Measurements from ENCODE around the gene ZYG11A.
"Not testable (repeated sequence)": the region's sequence is repeated elsewhere in the genome, so short reads cannot be mapped to it uniquely, and the experiment has no call there.

The ZYG11A gene

DNA sequence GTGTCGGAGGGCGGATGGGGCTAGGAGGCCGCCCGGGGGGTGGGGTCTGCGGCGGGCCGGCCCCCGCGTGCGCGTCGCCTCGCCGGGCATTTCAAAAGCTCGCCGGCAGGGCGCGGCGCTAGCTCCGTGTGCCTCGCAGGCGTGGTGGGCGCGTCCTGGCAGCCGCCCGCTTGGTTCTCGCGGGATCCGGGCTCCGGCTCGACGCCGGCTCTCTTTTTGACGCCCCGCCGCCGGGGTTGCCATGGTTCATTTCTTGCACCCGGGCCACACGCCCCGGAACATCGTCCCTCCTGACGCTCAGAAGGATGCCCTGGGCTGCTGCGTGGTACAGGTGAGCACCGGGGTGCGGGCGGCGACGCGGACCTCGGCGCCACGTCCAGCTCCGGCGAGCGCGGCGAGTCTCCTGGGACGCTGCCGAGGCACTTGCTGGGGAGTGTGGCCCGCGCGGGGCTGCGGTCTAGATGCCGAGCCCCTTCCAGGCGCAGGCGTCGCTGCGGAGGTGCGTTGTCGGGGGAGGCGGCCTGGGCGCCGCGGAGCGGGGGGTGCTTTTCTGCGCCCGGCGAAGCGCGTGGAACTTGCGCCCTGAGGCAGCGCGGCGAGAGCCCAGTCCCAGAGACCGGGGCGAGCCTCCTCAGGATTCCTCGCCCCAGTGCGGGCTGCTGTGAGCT, at the start of gene ZYG11A:
TSS of gene ZYG11A (plus strand) at position 118 of the 668 bp plus-strand sequence. CDS start at position 242, 124 bp downstream.
- DNase-seq, result peak; percentile 84

DNA sequence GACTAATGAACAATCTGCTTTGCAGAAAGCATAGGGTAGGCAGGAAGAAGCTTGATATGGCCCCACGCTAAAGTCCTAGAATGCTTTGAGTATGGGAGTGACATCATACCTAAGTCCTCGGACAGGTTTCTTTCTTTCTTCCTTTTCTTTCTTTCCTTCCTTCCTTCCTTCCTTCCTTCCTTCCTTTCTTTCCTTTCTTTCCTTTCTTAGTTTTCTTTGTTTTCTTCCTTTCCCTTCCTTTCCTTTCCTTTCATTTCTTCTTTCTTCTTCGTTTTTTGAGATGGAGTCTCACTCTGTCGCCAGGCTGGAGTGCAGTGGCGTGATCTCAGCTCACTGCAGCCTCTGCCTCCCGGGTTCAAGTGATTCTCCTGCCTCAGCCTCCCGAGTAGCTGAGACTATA, 48.8 kb upstream of the ZYG11A start:
- not testable (repeated sequence) for DNase-seq

DNA sequence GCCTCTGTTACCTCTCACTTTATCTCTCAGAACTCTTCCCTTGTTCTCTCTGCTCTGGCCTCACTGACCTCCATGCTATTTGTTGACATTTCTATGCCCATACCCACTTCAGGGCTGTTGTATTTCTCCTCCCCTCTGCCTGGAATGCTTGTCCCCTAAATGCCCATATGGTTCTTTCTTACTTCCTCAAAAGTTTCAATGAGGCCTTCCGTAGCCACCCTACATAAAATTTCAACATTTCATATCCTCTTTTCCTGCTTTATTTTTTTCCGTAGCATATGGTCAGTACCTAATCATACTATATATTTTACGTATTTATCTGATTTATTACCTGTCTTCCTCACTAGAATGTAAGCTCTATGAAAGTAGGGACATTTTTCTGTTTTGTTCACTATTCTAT, 47.1 kb upstream of the ZYG11A start:
- no peak for DNase-seq

DNA sequence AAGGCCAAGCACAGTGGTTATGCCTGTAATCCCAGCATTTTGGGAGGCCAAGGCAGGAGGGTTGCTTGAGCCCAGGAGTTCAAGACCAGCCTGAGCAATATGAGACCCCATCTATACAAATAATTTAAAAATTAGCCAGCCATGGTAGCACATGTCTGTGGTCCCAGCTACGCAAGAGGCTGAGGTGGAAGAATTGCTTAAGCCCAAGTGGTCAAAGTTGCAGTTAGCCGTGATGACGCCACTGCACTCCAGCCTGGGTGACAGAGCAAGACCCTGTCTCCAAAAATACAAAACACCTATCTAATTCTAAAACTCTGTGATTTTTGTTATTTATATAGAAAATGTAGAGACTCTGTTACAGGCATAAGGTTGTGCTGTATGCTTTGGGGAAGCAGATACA, 44.2 kb upstream of the ZYG11A start:
- no peak for DNase-seq

DNA sequence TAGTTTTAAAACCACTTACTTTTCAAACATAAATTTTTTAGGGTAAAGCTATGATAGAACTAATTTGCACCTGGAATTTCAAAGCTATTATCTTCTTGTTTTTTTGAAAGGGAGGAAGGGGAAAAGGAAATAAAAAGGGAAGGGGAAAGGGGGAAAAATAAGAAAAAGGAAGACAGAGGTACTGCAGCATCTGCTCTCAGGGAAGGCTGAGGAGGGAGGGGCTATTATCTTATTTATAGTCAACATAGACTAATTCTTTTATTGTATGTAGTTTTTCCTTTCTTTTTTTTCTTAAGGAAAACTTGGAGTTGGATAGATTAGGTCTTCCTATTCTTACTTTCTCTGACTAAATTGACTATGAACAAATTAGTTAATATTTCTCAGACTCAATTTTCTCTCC, 41.5 kb upstream of the ZYG11A start:
- no peak for DNase-seq

DNA sequence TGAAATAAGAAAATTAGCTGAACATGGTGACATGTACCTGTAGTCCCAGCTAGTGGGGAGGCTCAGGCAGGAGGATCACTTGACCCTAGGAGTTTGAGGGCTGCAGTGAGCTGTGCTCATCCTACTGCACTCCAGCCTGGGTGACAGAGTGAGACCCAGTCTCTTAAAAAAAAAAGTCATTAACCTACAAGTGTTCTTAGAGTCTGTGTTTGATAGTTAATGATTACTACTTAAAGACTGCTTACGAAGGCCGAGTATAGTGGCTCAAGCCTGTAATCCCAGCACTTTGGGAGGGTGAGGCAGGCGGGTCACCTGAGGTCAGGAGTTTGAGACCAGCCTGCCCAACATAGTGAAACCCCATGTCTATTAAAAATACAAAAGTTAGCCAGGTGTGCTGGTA, 38.5 kb upstream of the ZYG11A start:
- not testable (repeated sequence) for DNase-seq

DNA sequence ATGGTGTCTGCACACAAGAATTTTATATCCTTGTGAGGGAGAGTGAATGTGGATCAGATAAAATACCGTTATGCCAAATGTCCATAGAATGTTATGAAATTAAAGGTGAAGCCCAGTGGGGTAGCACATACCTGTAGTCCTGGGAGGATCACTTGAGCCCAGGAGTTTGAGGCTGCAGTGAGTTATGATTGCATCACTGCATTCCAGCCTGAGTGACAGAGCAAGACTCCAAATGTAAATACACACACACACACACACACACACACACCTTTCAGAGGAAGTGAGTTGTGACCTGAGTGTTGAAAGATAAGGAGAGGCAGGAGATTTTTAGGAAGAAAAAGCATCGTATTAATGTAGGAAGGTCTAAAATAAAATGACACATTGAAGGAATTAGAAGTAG, 28.1 kb upstream of the ZYG11A start:
- no peak for DNase-seq

DNA sequence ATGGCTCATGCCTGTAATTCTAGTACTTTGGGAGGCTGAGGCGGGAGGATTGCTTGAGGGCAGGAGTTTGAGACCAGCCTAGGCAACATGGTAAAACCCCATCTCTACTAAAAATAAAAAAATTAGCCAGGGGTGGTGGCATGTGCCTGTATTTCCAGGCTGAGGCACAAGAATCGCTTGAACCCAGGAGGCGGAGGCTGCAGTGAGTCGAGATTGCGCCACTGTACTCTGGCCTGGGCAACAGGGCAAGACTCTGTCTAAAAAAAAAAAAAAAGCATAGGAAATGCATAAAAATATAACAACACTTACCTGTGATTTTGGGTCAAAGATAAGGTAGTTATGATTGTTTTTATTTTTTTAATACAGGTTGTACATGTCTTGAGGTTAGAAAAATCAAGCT, 21.7 kb upstream of the ZYG11A start:
- not testable (repeated sequence) for DNase-seq

DNA sequence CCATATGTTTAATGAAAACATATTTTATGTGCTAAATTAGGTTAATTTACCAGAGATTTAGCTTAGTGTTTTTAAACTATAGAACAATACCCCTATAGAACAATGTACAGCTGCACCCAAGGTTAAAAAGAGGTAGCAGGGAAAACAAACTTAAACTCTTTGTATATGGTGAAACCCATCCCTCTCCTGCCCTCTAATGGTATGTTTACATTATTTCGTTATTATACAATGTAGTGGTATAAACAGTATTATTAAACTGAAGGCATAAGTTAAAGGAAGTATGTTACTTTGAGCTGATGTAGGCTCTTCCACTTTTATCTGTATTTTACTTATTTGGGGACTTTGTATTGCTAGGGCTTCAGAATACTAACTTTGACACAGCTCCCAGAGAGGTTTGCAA, 16.7 kb upstream of the ZYG11A start:
- no peak for DNase-seq

DNA sequence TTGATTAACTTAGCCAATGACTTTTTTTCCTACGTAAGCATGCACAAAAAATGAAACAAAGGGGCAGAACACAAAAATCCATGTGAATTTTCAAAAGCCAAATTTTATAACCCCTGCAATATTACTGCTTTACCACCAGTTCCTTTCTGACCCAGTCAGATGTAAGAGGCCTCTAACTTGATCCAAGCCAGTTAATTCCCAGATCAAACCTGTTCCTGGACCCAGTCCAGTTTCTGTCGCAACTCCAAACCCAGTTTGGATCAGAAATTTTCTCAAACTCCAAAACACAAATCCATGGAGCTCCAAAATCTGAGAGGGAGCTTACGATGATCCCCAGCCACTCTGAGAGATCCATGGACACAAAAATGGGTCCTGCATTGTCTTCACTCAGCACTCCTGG, 7.8 kb upstream of the ZYG11A start:
- no peak for DNase-seq

DNA sequence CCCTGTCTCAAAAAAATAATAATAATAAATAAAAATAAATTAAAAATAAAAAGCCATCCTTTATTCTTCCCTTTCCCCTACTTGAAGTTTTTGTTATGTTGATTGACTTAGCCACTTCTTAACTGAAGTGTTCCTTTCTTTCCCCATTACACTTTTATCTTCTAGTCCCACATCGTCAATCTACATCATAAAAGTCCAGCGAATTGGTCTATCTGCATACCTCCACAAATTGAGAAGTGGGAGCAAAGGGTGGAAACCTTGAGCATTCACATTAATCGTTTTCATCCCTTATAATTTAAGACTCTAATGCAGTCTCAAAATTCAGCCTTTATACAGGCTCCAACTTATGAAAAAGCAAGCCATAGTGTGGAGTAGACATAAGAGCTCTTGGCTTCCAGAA, 6.5 kb upstream of the ZYG11A start:
- no peak for DNase-seq

DNA sequence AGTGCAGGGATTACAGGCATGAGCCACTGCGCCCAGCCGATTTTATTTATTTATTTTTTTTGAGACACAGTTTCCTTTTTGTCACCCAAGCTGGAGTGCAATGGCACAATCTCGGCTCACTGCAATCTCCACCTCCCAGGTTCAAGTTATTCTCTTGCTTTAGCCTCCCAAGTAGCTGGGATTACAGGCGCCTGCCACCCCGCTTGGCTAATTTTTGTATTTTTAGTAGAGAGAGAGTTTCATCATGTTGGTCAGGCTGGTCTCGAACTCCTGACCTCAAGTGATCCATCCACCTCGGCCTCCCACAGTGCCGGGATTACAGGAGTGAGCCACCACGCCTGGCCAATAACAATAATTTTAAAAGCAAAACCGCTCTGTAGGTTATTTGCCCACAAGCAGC, 3.4 kb upstream of the ZYG11A start:
- not testable (repeated sequence) for DNase-seq

DNA sequence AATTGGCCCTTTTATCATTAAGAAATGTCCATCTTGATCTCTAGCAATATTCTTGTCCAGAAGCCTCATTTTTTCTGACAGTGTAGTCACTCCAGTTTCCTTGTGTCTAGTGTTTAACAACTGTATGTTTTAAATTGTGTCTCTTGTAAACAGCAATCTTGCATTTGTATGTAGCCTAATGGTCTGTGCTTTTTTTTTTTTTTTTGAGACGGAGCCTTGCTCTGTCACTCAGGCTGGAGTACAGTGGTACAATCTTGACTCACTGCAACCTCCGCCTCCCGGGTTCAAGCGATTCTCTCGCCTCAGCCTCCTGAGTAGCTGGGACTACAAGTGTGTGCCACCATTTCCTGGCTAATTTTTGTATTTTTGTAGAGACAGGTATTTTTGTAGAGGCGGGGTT, 2.6 kb downstream of the ZYG11A start:
- DNase-seq, result not testable (repeated sequence)

DNA sequence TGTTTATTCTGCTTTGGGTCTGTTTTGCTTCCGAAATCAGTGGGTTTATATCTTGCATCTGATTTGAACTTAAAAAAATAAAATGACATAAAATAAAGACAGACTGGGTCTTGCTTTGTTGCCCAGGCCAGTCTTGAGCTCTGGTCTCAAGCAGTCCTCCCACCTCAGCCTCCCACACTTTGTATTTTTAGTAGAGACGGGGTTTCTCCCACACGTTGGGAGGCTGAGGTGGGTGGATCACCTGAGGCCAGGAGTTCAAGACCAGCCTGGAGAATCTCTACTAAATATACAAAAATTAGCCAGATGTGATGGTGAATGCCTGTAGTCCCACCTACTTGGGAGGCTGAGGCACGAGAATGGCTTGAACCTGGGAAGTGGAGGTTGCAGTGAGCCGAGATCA, 5.9 kb downstream of the ZYG11A start:
- no peak for DNase-seq

DNA sequence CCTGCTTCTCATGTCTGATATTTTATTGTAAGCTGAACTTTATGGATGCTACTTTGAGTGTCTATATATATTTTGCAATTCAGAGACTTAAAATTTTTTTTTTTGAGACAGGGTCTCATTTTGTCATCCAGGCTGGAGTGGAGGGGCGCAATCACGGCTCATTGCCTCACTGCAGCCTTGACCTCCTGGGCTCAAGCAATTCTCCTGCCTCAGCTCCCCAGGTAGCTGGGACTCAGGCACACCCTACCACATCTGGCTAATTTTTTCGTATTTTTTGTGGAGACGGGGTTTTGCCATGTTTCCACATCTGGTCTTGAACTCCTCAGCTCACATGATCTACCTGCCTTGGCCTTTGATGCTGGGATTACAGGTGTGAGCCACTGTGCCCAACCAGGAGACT, 8.4 kb downstream of the ZYG11A start:
- no peak for DNase-seq

DNA sequence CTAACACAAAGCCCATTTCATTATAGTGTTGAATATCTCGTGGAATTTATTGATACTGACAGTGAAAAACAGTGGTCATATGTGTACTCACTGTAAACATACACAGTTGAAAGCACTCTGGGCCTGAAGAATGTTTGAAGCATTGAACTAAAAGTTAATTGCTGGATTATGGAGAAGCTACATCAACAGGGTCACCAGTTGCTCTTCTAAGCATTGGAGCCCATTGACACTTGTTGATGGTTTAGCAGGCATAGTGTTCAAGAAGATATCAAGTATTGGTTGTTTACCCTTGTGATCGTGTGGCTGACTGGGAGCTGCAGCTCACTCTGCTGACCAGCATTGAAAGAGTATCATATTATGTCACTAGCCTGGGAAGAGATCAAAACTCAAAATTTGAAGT, 10.3 kb downstream of the ZYG11A start:
- DNase-seq, result no peak

DNA sequence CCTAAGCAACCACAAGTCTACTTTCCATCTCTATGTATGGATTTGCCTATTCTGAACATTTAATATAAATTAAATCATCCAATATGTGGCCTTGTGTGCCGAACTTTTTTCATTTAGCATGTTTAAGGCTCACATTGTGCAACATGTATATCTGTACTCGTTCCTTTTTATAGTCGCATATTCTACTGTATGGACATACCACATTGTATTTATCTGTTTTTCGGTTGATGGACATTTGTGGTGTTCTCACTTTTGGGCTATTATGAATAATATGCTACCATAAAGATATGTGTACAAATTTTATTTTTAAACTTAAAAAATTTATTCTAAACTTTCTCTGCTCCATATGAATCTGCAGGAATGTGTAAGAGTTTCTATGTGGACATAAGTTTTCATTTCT, 13.0 kb downstream of the ZYG11A start:
- DNase-seq, result no peak

DNA sequence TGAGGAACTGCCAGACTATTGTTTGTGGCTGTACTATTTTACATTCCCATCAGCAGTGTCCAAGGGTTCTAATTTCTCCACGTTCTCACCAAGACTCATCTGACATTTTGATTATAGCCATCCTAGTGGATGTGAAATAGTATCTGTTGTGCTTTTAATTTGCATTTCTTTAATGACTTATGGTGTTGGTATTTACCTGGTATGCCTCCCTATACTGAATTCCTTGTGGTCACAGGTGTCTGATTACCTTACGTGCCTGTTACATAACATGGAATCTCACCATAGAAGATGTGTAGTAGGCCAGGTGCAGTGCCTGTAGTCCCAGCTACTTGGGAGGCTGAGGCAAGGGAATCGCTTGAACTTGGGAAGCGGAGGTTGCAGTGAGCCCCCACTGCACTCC, 13.5 kb downstream of the ZYG11A start:
- DNase-seq, result no peak

DNA sequence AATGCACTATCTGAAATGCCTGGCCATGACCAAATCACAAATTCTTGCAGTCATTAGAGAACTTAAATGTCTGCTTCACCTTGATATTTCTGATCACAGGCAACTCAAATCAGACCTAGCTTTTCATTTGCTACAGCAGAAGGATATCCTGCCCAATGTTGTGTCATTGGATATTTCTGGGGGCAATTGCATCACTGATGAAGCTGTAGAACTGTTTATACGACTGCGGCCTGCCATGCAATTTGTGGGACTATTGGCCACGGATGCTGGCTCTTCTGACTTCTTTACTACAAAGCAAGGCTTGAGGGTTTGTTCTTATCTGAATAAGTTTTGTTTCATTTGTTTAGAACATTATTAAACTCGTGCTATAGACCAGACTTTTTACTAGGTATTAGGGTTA, 14.9 kb downstream of the ZYG11A start:
- no peak for DNase-seq

DNA sequence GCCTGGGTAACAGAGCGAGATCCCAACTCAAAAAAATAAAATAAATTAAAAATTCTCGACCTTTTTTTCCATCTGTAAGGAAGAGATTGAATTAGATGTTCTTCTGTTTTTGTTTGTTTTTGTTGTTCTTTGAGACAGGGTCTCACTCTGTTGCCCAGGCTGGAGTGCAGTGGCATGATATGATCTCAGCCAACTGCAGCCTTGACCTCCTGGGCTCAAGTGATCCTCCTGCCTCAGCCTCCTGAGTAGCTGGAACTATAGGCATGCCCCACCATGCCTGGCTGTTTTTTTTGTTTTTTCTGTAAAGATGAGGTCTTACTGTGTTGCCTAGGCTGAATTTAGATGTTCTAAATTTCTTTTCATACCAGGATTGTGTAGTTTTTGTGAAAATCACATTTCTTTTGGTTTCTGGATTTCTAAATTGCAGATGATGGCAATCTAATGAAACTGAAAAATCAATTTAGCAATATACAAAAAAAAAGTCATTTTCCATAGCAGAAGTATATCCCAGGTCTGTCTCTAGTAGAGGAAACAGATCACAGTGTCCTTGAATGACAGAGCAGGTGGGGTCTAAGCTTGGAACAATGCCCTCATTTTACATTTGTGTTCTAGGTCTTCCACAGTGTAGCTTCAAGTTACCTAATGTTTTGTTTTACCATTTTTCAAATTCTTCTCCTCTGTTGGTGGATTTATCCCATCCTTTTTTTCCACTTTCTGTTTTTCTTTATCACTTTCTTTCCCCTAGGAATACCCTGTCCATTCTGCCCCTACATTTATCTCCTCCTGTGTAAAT, 20.3 kb downstream of the ZYG11A start:
- DNase-seq, result no peak

DNA sequence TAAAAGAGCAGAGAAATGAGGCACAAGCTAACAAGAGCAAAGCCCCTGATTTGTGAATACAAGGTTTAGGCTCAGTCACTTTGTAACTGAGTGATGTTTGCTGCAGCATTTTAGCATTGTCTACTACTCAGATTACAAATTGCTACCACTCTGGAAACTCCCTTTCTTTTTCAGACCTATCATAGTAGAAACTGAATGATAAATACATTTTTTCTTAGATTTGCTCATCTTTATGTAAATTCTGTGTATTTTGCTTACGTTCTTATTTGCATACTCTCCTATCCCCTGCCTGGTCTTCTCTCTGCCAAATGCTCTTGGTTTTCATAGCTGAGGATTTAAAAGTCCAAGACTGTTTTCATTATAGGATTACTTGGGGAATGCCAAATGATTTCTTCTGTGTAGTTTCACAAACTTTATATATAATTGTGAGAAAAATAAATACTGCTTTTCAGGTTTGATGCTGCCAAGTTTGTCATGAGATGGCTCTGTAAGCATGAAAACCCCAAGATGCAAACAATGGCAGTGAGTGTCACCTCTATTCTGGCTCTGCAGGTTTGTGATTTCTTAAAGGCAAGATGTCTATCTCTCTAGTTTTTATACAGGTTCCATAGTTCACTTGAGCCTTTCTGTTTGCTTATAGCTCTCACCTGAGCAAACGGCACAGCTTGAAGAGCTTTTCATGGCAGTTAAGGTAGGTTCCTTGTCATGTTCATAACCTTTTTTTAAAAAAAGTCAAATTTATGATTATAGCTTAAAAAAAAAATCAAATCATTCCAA, 24.7 kb downstream of the ZYG11A start:
- DNase-seq, result no peak

DNA sequence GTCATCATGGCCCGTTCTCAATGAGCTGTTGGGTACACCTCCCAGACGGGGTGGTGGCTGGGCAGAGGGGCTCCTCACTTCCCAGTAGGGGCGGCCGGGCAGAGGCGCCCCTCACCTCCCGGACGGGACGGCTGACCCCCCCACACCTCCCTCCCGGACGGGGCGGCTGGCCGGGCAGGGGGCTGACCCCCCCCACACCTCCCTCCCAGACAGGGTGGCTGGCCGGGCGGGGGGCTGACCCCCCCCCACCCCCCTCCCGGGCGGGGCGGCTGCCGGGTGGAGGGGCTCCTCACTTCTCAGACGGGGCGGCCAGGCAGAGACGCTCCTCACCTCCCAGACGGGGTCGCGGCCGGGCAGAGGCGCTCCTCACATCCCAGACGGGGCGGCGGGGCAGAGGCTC, 27.2 kb downstream of the ZYG11A start:
- DNase-seq, result not testable (repeated sequence)

DNA sequence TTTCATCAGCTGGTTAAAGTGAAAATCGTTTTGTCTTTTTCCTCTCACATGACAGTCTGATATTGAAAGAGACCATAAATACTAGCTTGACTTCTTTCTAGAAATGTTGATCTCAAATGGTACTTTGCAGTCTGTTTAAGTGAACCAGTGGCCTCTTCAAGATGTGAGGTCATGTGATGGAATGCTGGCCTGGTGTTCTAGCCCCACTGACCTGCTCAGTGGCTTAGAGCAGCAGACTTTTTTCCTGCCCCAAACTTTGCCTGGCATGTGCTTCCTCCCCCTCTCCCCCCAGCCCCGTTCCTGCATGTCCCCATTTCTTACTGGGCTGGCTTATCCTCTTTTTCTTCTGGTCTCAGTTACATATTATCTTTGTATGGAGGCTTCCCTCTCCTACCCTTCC, 34.3 kb downstream of the ZYG11A start:
- DNase-seq, result no peak

DNA sequence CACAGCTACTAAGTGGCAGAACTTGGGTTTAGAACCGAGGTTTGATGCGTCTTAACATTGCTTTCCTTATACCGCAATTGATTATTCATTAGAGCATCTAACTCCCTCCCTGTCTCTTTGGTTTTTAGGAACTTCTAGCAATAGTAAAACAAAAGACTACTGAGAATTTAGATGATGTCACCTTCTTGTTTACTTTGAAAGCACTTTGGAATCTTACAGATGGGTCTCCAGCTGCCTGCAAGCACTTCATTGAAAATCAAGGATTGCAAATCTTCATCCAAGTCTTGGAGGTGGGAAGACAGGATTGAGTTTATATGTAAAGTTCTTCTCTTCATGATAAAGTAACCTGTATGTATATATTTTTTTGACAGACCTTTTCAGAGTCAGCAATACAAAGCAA, 35.0 kb downstream of the ZYG11A start:
- DNase-seq, result no peak

Data from NCI-H510A (cell line).